GM12874 (cell line): ENCODE data around the gene ZSCAN4.

Experiments
- TF ChIP-seq, protein P1 (sequence below): IDR thresholded peaks from 2 replicates; pipeline ENCODE4 v1.5.1; 2011; ENCODE audit warnings: low read depth, mild to moderate bottlenecking, control low read depth, low read length, moderate library complexity; ENCODE audit not compliant: insufficient read depth

ZSCAN4 gene

DNA sequence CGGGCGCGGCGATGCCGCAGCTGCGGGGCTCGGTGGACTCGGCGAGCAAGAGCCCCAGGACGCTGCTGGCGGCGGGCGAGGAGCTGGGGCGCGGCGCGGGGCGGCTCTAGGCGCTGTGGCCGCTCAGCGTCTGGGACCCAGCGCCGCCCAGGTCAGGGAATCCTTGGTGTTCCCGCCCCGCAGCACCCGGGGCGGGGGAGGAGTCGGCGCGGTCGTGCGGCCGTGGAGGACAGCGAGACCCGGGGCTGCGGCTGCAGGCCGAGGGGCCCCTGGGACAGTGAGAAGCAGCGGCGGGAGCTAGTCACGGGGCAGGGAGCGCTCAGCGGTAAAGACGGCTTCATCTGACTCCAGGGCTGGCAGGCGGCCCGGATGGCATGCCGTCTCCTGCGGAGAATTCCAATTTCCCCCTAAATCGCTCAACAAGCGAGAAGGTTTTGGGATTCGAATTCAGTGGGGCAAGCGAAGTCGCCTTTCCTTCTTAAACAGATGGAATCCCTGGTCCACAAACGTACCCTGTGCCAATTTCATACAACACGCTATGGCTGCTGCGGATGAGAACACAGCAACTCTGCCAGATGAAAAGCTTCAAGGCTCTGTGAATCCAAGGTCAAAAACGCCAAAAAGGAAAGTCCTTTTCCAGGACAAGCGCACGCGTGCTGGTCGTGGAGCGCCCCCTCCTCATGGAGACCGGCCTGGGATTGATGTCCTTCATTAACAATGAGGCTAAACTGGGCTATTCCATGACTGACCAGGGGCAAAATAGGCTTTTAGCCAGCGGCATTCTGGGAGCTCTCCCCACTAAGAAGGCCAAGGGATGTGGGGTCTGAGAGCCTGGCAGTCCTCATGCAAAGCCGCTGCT, 4.2 kb upstream of the ZSCAN4 start:
- TF ChIP-seq, protein P1, sequence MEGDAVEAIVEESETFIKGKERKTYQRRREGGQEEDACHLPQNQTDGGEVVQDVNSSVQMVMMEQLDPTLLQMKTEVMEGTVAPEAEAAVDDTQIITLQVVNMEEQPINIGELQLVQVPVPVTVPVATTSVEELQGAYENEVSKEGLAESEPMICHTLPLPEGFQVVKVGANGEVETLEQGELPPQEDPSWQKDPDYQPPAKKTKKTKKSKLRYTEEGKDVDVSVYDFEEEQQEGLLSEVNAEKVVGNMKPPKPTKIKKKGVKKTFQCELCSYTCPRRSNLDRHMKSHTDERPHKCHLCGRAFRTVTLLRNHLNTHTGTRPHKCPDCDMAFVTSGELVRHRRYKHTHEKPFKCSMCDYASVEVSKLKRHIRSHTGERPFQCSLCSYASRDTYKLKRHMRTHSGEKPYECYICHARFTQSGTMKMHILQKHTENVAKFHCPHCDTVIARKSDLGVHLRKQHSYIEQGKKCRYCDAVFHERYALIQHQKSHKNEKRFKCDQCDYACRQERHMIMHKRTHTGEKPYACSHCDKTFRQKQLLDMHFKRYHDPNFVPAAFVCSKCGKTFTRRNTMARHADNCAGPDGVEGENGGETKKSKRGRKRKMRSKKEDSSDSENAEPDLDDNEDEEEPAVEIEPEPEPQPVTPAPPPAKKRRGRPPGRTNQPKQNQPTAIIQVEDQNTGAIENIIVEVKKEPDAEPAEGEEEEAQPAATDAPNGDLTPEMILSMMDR = no peak

DNA sequence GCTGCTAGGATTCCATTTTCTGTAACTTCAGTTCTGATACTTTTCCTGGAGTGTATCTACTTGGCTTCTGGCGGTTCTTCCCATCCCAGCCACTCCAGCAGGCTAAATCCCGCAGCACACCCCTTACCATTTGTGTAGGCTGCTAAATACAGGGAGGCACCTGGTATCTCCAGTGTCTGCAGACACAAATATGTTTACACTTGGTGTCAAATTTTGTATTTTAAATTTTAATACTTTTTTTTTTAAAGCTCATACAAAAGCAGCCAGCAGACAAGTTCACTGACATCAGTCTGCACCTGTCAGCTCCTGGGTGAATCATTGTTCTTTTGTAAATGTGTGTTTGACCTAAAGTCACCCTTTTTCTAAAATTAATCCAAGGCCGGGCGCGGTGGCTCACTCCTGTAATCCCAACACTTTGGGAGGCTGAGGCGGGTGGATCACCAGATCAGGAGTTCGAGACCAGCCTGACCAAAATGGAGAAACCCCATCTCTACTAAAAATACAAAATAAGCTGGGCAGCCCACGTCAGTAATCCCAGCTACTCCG, 3.4 kb upstream of the ZSCAN4 start:
- TF ChIP-seq, protein P1 = no peak

DNA sequence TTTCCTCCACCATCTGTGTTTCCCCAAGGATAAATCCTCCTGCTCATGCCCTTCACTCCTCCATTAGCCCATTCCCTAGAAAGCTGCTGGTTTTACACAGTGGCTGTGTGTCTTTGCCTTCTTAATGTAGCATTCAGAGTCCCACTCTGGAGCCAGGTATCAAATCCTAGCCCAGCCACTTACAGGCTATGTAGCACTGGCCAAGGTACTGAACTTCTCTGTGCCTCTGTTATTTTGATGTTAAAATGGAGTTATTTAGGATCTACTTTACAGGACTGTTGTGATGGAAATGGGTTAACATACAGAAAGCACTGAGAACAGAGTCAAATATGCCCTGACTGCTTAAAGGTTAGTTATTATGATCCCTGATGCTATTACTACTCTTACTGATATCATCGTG, 1.5 kb upstream of the ZSCAN4 start:
- TF ChIP-seq, protein P1 = no peak

DNA sequence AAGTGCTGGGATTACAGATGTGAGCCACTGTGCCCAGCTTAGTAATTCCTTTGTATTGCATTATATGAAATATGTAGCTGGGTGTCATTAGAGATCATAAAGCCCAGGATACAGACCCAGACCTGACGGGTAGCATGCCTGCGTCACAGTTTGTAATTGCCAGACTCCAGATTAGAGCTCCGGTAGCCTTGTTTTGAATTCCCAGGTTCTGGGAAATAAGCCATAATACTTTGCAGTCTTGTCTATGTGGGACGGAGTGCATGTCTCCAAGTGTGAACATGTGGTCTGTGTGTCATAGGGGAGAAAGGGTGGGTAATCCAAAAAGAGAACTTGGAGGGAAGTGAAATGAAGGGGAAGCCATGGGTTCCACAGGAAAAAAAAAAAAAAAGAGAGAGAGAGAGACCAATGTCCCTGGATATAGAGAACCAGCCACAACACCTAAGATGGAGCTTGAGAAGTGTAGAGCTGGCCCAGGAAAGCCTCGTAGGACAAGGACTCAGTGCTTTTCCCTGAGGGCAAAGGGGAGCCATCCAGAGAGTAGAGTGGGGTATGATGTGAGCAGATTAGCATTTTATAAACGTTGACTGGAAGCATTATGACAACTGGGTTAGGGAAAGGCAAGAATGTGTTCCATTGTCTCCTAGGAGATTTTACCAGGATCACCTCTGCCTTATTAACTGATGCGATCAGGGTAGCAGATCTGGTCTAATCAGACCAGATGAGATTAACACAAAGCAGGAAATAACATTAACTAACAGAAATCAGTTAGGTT, 2.6 kb downstream of the ZSCAN4 start:
- TF ChIP-seq, protein P1 = no peak

DNA sequence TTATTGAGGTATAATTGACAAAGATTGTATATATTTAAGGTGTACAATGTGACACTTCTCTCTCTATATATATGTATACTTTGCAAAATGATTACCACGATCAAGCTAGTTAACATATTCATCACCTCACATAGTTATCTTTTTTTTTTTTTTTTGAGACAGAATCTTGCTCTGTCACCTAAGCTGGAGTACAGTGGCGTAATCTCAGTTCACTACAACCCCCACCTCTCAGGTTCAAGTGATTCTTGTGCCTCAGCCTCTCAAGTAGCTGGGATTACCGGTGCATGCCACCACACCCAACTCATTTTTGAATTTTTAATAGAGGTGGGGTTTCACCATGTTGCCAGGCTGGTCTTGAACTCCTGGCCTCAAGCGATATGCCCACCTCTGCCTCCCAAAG, 3.7 kb downstream of the ZSCAN4 start:
- TF ChIP-seq, protein P1 = no peak

DNA sequence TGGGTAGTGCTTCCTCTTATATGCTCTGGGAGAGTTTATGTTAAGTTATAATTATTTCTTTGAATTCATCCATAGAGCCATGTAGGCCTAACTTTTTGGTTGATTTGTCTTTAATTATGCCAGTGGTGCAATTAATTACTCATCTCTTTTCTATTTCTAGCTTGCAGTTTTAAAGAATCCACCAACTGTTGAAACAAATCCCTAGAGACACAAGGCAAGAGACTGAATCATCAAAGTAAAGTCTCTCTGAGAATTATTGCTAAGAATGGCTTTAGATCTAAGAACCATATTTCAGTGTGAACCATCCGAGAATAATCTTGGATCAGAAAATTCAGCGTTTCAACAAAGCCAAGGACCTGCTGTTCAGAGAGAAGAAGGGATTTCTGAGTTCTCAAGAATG, 7.1 kb downstream of the ZSCAN4 start:
- TF ChIP-seq, protein P1 = no peak

DNA sequence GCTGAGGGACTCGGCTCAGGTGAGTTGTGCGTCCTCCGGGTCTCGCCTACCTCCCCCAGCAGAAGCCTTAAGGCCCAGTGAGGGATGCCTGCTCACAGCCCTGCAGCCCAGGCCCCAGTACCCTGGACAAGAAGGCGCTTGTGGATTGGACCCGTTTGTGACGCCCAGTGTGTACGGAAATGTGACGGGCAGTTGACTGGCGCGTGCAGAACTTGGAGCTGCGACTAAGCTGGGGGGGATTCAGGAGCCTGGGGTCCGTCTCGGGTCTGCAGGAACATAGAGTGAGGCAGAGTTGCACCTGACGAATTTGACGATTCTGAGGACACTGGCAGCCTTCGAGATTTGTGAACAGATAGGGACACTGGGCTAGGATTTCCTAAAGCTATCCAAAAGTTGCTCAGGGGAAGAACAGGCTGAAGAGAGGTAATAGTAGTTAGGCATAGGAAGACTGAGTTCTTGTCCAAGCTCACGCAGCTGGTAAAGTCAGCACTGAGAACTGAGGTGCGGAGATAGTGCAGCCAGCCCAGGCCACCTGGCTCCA, 13.6 kb downstream of the ZSCAN4 start:
- TF ChIP-seq, protein P1 = no peak
